HK-2 (cell line): Measurements from ENCODE around the gene PKIG.
"Not testable (repeated sequence)": the region's sequence is repeated elsewhere in the genome, so short reads cannot be mapped to it uniquely, and the experiment has no call there.

Source experiments
- DNase-seq: peaks from one replicate; pipeline ENCODE4 v3.0.0-alpha.2; 2018; ENCODE audit not compliant: unreplicated experiment

Gene PKIG

DNA sequence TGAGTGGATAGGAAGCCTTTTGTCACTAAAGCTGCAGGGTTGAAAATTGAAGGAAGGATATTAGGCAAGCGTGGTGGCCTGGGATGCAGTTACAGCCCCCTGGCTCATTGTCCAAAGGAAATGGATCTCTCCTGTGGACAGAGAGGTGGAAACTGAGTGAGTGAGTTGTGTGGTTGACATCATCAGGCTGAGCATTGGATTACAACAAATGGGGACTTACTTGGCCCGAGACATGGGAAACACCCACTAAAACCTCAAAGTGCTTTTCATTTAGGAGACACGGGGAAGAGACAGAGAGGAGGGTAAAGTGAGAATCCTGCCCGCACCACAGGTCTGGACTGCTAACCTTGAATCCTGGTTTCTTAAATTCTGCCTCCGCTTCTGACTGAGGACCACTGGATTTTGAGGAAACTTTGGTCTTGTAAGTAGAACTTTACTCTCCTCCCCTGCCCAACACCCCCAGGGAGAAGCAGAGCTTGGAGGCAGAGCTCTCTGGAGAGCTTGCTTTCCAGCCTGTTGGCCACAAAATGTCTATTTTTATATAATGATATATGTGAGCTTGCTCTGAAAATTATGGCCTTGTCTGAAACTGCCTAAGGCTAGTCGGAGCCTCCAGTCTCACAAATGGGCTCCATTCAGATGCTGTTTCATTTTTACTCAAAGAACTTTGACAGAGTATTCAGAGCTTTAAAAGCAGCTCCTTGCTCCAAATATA is at the start of gene PKIG:
TSS of gene PKIG (plus strand) at position 269 of the 715 bp plus-strand sequence. CDS start 31,978 bp downstream, outside the sequence.
- no peak for DNase-seq

DNA sequence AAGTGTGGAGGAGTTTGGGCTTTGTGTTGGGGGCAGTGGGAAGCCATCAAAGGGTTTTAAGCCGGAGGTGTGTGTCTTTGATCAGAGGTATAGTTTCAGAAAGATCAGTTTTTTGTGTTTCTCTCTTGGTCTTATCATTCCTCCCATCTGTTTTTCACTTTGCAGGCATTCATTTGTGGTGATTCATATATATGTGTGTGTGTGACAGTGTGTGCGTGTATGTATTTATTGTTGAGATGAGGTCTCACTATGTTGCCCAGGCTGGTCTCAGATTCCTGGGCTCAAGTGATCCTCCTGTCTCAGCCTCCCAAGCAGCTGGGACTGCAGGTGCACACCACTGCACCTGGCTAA is 49.4 kb upstream of the PKIG start:
- DNase-seq, result no peak

DNA sequence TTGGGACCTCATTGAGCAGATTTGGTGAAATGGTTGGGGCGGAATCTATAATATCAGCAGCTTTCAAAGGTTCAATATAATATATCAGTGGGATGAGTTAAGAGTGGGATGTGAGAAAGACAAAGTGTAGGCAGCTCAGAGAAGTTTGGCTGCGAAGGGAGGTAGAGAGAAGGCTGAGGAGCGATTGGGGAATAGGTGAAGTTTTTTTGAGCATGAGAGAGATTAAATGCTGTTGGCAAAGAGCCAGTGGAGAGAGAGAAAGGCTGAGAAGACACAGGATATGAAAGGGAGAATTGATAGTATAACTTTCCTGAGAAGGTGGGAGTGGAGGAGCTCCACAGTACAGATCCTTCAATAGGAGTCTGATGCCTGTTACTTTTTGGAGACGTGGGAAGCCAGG is 48.5 kb upstream of the PKIG start:
- DNase-seq, result no peak

DNA sequence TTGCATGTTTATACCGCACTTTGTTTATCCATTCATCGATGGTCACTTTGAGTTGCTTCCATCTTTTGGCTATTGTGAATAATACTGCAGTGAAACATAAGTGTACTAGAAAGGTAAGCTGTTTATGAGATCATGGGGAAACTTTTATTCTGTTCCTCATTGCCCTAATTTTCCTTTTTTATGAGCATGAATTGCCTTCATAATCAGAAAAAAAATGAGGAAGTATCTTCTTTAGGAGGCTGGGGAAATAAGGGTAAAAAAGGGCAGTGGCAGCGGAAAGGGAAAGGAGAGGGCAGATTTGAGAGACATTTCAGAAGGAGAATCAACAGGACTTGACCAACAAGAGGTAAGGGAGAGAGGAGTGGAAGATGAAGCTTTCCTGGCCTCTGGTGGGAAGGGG is 46.2 kb upstream of the PKIG start:
- no peak for DNase-seq

DNA sequence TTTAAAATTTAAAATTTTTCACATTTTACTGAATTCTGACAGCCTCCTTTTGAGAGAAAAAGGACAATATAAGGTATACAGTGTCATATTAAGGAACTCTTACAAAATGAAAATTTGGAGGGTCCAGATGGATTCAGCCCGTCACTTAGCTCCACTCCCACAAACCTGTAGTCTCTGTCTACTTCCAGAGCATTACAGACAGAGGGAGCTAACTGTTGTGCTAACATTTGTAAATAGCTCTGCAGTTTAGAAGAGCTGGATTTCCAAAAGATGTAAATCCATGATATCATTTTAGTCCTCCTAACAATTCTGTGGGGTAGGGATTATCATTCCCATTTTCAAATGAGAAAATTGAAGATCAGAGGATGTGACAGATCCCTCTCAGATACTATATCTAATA is 44.4 kb upstream of the PKIG start:
- DNase-seq, result no peak

DNA sequence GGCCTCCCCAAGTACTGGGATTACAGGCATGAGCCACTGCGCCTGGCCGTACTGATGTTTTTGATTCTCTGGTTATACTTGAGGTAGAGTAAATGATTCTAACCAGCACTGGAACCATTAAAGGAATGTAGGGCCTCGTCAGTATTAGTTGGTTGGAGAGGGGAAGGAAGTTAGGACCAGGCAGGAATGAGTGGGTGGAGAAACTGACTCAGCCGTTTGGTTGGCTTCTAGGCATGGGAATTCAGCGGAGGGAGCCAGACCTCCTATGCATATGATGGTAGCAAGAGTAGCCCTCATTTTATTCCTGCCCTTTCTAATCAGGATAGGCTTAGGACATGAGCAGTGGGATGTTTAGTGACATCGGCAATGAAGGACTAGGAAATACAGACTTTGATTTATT is 41.5 kb upstream of the PKIG start:
- no peak for DNase-seq

DNA sequence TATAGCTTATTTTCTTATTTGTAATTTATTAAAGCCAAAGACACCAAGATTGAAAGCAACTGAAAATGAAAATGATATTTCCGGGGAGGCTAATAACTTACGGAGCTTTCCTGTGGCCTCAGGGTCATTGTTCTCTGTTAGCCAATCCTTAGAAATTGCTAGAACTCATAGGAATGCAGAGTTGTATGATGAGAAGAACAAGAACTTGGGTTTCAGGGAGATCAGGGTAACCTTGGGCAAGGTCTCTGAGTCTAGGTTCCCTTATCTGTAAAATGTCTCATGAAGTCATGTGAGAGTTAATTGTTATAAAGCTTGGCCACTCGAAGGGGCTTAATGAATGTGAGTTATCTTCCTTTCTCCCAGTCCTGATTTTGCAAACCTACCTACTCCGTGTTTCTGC is 40.4 kb upstream of the PKIG start:
- DNase-seq, result no peak

DNA sequence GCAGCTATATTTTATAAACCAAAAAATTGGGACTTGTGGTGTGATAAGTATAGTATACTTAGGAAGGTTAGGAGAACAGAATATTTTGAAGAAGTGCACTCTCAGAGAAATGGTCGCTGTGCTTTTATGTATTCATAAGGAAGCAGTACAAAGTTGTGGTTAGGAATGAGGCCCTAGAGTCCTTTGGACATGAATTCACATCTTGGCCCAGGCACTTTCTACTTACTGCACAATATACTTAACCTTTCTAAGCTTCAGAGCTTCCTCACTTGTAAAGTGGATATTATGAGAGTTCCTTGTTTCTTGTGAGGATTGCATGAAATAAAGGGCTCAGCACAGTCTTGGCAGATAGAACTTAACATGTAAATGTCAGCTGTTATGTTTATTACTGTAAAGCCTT is 39.5 kb upstream of the PKIG start:
- no peak for DNase-seq

DNA sequence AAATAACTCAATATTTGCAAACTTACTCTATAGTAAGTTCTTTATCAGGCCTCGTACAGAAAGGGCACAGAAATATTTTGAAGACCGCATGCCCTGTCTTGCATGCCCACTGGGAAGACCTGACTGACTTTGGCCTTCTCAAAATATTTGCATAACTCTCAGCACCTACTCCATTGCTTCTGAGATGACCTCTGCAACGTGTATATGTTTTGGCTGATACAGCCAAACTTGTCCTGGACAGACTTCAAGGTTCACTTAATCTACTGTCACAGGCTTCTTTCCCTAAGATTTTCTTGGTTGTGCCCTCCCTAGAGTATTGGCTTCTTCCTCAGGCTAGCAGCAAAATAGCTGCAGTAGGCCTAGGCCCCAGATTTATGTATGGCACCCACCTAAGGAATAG is 39.0 kb upstream of the PKIG start:
- DNase-seq, result no peak

DNA sequence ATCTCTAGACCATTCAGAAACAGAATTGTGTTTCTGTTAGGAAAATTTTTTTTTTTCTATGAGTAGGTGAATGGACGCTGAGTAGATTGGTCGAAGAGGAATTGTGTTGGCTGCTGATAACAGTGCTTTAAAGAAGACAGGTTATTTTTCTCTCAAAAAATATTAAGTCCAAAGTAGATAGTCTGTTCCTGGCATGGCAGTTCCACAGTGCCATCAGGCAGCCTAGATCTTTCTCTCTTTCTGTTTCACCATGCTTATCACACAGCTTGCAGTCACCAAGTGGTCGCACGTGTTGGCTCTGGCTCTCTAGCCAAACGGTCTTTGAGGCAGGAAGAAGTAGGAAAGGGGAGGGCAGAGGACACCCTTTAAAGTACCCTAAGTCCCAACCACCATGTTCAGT is 38.1 kb upstream of the PKIG start:
- DNase-seq, result no peak

DNA sequence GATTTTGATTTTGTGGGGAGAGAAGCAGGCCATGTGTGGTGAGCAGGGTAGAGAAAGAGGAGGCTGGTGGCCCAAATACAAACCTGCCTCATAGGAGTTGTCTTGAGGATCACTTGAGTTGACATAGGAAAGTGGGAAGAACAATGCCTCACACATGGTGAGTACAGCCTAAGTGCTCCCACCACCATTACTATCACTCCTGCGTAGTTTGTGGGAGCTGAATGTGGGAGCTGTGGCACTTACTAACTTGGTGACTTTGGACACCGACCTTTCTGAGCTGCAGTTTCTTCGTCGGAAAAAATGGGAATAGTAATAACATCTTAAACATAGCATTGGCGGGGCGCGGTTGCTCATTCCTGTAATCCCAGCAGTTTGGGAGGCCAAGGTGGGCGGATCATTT is 35.0 kb upstream of the PKIG start:
- DNase-seq, result no peak

DNA sequence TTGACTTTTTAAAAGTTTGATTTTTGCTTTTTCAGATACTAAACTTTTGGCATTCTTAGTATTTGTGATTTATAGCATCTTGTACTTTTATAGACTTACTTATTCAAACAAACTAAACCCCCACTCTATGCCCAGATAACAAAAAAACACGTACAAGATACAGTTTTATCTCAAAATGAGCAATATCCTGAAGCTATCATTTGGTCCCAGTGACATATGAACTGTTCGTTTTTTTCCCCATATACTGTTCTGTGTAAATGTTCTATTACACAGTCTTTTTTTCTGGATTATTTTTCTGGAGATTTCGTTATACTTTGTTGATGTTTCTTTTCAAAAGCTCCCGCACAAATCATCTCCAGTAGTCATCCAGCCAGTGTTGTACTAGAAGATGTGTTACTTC is 33.3 kb upstream of the PKIG start:
- DNase-seq, result no peak

DNA sequence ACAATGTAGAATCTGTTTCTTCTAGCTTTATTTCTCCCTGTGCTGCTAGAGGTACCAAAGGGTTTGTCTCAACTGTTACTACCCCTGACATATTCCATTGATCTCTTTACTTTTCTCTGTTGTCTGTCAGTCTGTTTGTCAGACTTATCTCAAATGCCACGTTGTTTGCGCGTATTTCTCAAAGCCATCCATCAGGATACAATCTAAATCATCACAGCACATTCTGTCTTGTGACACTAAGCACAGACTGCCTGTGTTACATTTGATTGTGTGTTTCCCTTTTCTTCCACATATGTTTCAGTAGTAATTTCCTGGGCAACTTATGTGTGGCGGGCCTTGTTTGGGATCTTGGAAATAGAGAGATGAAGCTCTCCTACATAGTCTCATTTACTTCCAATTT is 30.3 kb upstream of the PKIG start:
- no peak for DNase-seq

DNA sequence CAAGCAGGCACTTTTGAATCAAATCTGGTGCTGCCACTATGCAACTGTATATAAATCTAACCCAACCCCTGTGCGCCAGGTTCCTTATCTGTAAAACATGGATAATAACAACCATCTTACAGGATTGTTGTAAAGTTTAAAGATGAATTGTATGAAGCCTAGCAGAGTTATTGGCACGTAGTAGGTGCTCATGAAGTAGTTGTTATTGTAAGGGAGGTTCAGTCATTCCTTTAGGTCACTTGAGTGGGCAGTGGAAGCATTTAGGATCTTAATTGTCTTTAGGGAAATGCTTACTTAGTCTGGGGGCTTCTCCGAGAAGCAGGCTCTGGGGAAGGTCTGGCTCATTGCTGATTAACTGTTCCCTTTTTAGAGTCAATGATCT is 29.8 kb upstream of the PKIG start:
- DNase-seq, result no peak

DNA sequence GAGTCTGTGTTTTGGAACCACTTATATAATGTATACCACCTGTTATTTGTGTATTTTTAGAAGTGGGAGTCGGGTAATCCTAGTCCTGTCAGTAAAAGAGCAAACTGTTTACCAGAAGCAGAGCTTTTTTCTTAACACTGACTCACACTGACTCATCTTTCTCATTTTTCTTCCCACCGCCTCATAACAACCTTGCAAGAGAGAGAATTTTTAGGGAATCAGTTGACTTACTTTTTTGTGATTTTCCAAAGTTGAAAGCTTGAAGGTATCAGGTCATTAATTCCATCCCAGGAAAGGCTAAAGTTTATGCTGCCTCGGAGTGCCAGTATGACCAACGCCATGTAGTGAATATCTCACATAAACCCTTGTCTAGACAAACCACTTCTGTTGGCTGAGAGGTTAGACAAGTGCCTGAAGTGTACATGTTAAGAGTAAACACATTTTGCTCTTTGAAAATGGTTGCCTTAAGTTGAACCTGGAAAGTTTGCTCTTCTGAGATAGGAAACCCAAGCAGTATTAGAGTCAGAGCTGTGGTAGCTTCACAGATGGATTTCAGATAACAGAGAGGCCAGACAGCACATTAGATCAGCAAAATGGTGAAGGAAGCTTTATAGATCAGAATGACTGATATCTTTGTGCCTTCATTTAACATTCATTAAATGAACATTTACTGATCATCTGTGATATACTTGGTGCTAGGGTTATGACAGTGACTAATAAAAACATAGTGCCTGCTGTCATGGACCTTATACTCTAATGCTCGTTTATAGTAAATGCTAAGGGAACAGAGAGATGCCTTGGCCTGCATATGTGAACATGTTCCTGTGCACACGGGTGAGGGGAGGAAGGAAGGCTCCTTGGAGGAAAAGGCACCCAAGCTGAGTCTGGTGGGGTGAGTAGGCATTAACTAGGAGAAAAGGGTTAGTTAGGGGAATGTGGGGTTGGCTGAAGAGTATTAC is 29.1 kb upstream of the PKIG start:
- no peak for DNase-seq

DNA sequence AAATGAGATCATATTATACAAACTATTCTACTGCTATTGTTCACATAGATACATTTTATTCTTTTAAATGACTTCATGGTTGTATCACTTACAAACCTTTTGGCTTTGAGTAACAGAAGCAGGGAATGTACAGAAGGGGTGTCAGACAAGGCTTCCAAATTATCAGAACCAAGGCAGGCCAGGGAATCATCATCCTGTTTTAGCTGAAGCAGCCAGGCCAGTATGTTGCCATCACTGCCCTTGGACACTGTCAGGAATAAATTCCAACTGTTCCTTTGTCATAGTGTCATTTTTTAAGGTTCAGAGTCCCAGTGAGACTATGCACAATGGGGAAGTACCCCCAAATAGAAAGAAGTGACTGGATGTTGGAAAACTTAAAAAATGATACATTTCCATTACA is 23.1 kb upstream of the PKIG start:
- no peak for DNase-seq

DNA sequence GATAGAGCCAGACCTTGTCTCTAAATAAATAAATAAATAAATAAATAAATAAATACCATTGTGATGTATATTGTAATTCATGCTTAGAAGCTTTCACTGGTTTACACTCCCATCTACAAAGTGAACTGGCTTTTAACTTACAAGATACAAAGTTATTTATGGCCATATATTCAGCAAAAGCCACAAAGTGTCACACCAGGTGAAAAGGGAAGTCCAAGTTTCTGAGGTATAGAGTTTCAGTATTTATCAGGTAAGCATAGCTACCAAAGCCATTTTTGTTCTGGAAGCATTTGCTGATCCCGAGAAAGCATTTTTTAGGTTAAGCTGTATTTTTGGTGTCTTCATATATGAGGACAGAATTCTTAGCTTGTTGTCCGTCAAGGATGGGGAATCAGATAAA is 22.1 kb upstream of the PKIG start:
- no peak for DNase-seq

DNA sequence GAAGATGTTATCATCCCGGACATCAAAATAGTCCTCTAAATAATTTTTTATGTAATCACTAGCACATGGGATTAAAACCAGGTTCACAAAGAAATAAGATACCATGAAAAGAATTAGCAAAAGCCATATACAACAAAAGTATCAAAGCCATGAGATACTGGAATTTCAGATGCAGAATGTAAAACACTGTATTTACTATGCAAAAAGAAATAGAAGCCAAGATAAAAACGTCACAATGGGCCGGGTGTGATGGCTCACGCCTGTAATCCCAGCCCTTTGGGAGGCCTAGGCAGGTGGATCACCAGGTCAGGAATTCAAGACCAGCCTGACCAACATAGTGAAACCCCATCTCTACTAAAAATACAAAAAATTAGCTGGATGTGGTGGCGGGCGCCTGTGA is 21.6 kb upstream of the PKIG start:
- DNase-seq, result not testable (repeated sequence)

DNA sequence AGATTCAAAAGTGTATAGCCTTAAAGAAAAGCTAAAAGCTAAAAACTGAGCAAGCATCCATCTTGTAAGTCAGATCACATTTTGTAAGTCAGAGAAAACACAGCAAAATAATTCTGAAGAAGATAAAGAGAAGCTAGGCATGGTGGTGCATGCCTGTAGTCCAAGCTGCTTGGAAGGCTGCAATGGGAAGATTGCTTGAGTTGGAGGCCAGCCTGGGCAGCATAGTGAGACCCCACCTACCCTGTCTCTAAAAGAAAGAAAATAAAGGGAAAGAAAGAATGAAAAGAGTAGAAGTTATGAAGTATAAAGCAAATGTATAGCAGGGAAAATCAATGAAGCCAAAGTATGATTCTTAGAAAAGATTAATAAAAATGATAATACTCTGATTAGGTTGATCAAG is 20.5 kb upstream of the PKIG start:
- no peak for DNase-seq

DNA sequence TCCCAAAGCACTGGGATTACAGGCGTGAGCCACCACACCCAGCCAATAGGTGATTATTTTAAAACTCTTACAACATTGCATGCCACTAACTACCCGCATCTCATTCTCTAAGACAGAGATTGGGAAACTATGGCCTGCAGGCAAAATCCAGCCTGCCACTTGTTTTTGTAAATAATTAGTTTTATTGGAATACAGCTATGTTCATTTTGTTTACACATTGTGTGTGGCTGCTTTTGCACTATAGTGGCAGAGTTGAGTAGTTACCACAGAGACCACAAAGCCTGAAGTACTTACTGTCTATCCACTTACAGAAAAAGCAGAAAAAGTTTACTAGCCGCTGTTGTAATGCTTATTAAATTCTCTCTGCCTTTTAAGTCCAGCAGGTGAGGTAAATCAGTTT is 16.4 kb upstream of the PKIG start:
- no peak for DNase-seq

DNA sequence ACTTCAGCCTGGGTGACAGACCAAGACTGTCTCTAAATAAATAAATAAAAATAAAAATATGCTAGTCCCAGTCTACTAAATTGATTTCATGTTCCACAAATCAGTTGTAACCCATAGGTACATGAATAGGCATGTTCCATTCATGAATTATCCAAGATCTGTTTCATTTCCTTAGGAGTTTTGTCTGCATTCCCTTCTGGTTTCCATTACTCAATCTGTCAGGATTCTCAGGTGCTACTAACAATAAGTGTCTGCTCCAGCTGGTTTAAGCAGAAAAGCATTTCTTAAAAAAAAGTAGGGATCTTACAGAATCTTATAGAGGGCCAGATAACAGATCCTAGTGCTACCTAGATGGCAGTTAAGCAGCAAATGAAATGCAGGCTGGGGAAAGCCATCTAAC is 15.6 kb upstream of the PKIG start:
- no peak for DNase-seq

DNA sequence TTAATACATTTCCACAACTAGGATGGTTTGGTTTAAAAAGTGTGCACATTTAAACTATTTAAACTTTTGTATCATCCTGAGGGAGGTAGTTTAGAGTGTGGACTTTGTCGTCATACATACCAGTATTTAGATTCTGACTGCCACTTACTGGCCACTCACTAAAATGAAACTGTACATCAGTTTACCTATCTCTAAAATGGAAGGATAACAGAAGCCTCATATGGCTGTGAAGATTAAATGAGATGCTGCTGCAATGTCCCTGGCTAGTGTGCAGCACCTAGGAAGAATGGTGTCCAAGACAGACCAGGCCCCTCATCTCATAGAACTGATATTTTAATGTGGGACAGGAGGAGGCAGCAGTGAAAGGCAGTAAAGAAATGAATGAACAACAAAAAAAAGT is 12.0 kb upstream of the PKIG start:
- DNase-seq, result no peak

DNA sequence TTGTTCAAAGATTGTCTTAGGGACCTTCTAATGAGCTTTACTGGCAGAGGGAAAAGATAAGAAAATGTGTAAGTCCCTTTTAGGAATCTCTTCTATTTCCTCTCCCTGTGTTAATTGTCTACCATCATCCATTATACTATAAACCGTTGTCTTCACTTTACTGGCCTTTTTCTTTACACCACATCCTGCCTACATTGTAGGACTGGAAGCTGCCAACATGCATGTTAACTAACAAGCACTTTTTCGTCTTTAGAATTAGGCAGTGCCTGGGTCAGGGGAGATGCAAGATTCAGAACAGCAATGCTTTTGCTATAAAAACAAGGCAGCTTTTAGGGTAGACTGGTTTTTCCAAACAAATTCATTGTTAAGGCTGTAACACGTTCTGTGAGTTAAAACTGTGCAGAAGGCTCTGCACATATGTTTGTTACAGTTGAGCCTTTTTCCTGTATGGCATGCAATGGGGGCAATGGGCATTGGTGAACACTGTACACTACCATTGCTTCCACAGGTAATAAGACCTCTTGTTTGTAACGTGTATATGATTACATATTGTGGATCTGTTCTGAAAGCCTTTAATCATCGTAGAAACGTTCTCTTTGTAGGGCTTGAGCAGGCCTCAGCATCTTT is 10.9 kb upstream of the PKIG start:
- DNase-seq, result no peak
